NCI-H2196 treated with DMSO at 0.1 percent for 48 hours (cell line): ENCODE results near the gene LCE3D.
"Not testable (repeated sequence)": the region's sequence is repeated elsewhere in the genome, so short reads cannot be mapped to it uniquely, and the experiment has no call there.

Experiments used
- DNase-seq: peaks from one replicate; lab custom pipeline; 2025; ENCODE audit not compliant: unreplicated experiment; lab: John Stamatoyannopoulos, UW

Gene LCE3D

GRCh38 chr1:152580433-152580832 is at the start of gene LCE3D:
LCE3D (minus strand) TSS chr1:152580516; CDS start chr1:152579936, 580 bp downstream.
- DNase-seq: no peak

- no peak for DNase-seq
Measured at GRCh38 chr1:152626744-152627143, 46.4 kb upstream of the LCE3D start.

- no peak for DNase-seq
Measured at GRCh38 chr1:152623203-152623844, 43.0 kb upstream of the LCE3D start.

GRCh38 chr1:152622803-152623202 is 42.5 kb upstream of the LCE3D start, which contains the start of gene LCE3A:
LCE3A (minus strand) TSS chr1:152623103; CDS start chr1:152623103, 0 bp downstream.
- no peak for DNase-seq

GRCh38 chr1:152621993-152622392 is 41.7 kb upstream of the LCE3D start:
- no peak for DNase-seq

- no peak for DNase-seq
Measured at GRCh38 chr1:152613511-152613910, 33.2 kb upstream of the LCE3D start, which contains the start of gene LCE3B. LCE3B (plus strand) TSS chr1:152613811; CDS start chr1:152613811, 0 bp downstream.

GRCh38 chr1:152599934-152600333 is 19.6 kb upstream of the LCE3D start, which contains the start of gene LCE3C:
LCE3C (plus strand) TSS chr1:152600234; CDS start chr1:152600732, 498 bp downstream.
- DNase-seq: no peak

- no peak for DNase-seq
Measured at GRCh38 chr1:152596986-152597385, 16.7 kb upstream of the LCE3D start.

- no peak for DNase-seq
Measured at GRCh38 chr1:152585586-152585985, 5.3 kb upstream of the LCE3D start.

GRCh38 chr1:152582647-152583046 is 2.3 kb upstream of the LCE3D start:
- DNase-seq: no peak

- not testable (repeated sequence) for DNase-seq
Measured at GRCh38 chr1:152579526-152579925, 790 bp downstream of the LCE3D start.

- DNase-seq: no peak
Measured at GRCh38 chr1:152577168-152577567, 3.1 kb downstream of the LCE3D start.

GRCh38 chr1:152566681-152567080 is 13.6 kb downstream of the LCE3D start, which contains the start of gene LCE3E:
LCE3E (minus strand) TSS chr1:152566780; CDS start chr1:152566208, 572 bp downstream.
- DNase-seq: no peak

GRCh38 chr1:152565535-152566215 is 14.6 kb downstream of the LCE3D start:
- DNase-seq: no peak

GRCh38 chr1:152565115-152565514 is 15.2 kb downstream of the LCE3D start:
- no peak for DNase-seq

- DNase-seq: not testable (repeated sequence)
Measured at GRCh38 chr1:152548358-152548757, 32.0 kb downstream of the LCE3D start.

GRCh38 chr1:152546704-152547103 is 33.6 kb downstream of the LCE3D start:
- DNase-seq: no peak

GRCh38 chr1:152543820-152544219 is 36.5 kb downstream of the LCE3D start:
- no peak for DNase-seq

- DNase-seq: no peak
Measured at GRCh38 chr1:152539901-152540300, 40.4 kb downstream of the LCE3D start.

GRCh38 chr1:152537496-152537895 is 42.8 kb downstream of the LCE3D start:
- DNase-seq: no peak

- no peak for DNase-seq
Measured at GRCh38 chr1:152535774-152536173, 44.5 kb downstream of the LCE3D start.

GRCh38 chr1:152533327-152533938 is 46.9 kb downstream of the LCE3D start:
- DNase-seq: no peak
